COR-L47 (cell line): ENCODE results near the gene TMEM139.
A peak's percentile ranks its signal among the peaks of the same experiment; 100 is the strongest.
"Not testable (repeated sequence)": the region's sequence is repeated elsewhere in the genome, so short reads cannot be mapped to it uniquely, and the experiment has no call there.

Experiments
- DNase-seq: peaks from one replicate; lab custom pipeline; 2025; lab: John Stamatoyannopoulos, UW

TMEM139 gene

DNA sequence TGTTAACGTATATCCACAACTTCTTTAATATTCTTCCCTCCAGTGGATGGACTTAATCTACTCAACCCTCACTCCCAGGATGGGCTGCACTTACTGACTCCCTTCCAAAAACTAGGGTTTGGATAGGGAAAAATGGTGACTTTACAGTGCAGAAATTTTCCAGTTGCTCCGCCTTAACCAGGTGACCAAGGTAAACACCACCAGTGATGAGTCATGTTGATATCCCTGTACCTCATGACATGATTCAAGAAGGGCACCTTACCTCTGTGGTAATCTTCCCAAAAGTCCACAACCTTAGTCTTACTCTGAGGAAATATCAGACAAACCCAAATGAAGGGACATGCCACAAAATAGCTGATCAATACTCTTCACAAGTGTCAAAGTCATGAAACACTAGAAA is 25.0 kb upstream of the TMEM139 start:
- no peak for DNase-seq

- no peak for DNase-seq
Observed at GRCh38 chr7:143261901-143262300, 22.9 kb upstream of the TMEM139 start.

DNA sequence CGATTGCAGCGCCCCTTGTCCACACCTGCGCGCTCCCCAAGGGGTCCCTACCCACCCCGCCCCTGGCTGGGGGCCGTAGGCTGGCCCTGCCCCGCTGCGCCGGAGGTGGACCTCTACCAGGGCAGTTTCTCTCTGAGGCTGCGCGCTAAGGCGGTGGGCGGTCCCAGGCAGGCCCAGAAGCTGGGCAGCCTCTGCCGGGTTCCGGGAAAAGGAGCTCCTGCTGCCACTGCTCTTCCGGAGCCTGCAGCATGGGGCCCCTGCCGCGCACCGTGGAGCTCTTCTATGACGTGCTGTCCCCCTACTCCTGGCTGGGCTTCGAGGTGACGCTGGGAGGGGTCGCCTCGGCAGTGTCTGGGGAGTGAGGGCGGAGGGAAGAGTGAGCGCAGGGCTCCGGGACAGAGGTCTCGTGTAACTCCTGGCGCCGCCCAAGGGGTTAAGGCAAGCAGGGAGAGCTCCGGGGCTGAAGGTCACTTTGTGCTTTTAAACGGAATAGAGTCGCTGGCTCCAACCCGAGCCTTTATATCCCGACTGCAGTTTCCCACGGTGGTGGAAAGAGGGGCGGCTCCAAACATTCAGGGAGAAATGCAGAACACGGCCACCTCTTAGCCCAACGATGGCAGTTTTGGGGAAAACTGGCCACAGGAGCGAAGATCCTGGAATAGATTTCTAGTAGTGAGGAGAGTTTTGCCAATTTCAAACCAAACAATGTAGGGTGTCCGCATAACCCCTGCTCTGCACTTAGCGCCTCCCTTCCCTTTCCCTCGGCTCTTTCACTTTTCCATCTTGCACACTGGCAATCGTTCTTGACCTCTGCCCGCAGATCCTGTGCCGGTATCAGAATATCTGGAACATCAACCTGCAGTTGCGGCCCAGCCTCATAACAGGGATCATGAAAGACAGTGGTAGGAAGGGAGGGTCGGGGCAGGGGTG is 21.2 kb upstream of the TMEM139 start, which contains the start of gene GSTK1:
Gene GSTK1 (plus strand): TSS at position 176 of the 930 bp plus-strand sequence. CDS start 73 bp downstream, at position 249.
- DNase-seq = peak; percentile 61

DNA sequence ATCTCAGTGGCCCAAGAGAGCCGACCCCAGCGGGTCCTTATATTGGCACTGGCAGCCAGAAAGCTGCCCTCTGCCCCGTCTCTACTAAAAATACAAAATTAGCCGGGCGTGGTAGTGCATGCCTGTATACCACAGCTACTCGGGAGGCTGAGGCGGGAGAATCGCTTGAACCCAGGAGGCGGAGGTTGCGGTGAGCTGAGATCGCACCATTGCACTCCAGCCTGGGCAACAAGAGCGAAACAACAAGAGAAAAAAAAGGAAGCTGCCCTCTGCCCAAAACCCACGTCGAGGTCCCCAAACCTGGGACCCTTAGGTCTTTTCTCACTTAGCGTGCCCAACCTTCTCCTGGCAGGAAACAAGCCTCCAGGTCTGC is 20.6 kb upstream of the TMEM139 start:
- DNase-seq = not testable (repeated sequence)

- no peak for DNase-seq
Observed at GRCh38 chr7:143265017-143265693, 19.6 kb upstream of the TMEM139 start.

DNA sequence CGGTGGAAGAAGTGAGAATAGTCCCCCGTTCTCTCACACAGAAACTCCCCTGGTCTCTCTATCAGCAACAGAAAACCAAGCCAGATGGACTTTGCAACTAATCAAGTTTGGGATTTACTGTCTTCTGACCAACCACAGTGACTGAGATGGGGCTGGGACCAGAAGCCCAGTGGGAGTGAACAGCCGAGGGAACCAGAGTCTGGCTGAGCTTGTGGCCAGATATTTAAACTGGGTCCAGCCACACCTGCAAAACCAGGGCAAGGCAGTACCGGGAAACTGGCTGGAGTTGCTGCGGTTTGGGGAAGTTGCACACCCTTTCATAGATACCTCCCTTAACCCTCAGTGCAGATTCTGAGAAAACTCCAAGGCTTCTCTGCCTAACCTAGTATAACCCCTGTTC is 15.5 kb upstream of the TMEM139 start:
- no peak for DNase-seq

GRCh38 chr7:143271240-143271639 is 13.5 kb upstream of the TMEM139 start:
- no peak for DNase-seq

DNA sequence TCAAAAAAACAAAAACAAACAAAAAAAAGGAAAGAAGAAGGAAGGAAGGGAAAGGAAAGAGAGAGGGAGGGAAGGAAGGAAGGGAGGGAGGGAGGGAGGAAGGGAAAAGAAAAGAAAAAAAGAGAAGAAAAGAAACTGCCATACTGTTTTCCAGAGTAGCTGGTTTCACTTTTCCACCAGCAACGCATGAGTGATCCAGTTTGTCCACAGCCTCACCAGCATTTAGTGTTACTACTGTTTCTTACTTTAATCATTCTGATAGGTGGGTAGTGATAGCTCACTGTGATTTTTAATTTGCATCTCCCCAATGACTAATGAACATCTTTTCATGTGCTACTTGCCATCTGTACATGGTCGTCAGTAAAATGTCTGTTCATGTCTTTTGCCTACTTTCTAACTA is 11.9 kb upstream of the TMEM139 start:
- no peak for DNase-seq

GRCh38 chr7:143279186-143280098 is 5.3 kb upstream of the TMEM139 start:
- no peak for DNase-seq

DNA sequence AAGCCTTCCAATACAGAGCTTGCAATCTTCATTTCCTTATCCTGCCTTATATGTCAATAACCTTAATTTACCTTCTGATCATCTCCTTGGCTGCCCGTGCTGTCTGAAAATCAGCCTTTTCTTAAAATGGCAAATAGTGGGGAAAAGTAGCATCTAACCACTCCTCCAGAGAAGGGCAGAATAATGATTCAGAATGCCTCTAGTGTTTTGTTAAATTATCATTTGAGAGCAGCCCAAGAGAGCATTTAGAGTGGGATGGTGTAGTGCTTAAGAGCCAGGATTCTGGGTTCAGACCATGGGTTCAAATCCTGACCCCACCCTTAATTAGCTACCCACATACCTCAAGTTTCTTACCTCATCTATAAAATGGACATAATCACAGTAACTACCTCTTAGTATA is 4.6 kb upstream of the TMEM139 start:
- DNase-seq = no peak

DNA sequence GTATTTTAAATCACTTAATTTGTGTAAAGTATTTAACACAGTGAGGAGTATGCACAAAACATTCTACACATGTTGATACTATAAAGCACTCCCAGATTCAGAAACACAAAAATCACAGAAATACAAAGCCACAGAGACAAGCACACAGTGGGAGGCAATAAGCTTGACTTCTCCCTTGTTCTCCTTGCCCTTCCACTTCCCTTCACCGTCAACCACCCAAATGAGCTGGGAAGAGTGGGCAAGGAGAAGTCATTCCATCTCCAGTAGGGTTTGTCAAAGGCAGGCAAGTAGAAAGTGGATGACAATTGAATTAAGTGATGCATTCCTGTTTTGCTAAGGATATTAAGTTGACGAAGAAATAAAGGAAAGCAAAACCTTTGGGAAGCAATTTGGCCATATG is 4.2 kb upstream of the TMEM139 start:
- no peak for DNase-seq

DNA sequence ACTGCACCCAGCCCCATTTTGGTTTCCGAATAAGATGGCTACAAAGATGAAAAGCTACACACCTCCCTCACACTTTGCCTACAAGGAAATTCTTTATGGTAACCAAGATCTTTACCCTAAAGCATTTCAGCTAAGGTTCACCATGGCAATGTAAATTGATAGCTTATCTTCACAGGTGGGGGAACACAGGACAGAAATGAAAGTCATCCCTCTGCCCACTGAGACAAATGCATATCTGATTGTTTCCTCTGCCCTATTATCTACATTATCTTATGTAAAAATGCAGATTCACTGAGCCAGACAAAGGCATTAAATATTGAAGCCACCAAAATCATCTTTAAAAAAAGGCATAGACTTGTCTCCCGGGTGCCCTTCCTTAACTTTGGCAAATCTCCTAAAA is 3.2 kb upstream of the TMEM139 start:
- DNase-seq = no peak

DNA sequence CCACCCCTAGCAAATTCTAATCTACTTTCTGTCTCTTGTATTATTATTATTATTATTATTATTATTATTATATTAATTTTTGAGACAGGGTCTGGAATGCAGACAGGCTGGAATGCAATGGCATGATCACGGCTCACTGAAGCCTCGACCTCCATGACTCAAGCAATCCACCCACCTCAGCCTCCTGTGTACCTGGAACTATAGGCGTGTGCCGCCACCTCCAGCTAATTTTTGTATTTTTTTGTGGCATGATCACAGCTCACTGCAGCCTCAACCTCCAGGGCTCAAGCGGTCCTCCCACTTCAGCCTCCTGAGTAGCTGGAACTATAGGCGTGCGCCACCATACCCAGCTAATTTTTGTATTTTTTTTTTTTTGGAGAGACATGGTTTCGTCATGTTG is 2.6 kb upstream of the TMEM139 start:
- no peak for DNase-seq

- no peak for DNase-seq
Observed at GRCh38 chr7:143283381-143283780, 1.4 kb upstream of the TMEM139 start.

DNA sequence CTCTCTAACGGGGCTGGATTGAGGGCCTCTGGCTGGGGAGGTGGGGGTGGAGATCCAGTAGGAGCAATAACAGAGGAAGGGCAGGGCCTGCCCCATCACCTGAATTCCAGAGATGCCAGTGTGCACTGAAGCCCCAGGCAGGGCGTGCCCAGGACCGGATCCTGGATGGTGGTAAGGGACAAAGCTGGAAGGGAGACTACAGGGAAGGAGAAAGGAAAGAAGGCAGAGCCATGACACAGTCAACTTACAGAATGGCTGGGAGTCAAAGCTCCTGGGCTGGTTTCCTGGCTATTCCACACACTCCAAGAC is 666 bp downstream of the TMEM139 start:
- DNase-seq = no peak

DNA sequence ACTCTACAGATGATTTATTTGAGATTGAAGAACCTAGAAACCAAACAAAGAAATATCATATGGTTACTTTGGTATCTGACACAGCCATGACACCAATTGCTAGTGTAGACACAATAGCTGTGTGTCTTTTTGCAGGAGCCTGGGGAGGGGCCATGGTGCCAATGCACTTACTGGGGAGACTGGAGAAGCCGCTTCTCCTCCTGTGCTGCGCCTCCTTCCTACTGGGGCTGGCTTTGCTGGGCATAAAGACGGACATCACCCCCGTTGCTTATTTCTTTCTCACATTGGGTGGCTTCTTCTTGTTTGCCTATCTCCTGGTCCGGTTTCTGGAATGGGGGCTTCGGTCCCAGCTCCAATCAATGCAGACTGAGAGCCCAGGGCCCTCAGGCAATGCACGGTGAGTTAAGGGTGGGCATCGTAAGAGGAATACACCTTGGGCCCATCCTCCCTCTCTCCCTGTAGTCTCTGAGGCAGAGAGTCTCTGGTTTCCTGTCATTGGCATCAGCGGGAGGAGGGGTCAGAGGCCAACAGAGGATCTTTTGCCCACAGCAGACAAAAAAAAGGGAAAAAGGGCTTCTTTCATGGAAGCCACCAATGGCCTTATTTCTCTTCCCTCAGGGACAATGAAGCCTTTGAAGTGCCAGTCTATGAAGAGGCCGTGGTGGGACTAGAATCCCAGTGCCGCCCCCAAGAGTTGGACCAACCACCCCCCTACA is 1.2 kb downstream of the TMEM139 start:
- no peak for DNase-seq

DNA sequence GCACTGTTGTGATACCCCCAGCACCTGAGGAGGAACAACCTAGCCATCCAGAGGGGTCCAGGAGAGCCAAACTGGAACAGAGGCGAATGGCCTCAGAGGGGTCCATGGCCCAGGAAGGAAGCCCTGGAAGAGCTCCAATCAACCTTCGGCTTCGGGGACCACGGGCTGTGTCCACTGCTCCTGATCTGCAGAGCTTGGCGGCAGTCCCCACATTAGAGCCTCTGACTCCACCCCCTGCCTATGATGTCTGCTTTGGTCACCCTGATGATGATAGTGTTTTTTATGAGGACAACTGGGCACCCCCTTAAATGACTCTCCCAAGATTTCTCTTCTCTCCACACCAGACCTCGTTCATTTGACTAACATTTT is 1.7 kb downstream of the TMEM139 start:
- DNase-seq = no peak

GRCh38 chr7:143287339-143287934 is 2.7 kb downstream of the TMEM139 start:
- no peak for DNase-seq

DNA sequence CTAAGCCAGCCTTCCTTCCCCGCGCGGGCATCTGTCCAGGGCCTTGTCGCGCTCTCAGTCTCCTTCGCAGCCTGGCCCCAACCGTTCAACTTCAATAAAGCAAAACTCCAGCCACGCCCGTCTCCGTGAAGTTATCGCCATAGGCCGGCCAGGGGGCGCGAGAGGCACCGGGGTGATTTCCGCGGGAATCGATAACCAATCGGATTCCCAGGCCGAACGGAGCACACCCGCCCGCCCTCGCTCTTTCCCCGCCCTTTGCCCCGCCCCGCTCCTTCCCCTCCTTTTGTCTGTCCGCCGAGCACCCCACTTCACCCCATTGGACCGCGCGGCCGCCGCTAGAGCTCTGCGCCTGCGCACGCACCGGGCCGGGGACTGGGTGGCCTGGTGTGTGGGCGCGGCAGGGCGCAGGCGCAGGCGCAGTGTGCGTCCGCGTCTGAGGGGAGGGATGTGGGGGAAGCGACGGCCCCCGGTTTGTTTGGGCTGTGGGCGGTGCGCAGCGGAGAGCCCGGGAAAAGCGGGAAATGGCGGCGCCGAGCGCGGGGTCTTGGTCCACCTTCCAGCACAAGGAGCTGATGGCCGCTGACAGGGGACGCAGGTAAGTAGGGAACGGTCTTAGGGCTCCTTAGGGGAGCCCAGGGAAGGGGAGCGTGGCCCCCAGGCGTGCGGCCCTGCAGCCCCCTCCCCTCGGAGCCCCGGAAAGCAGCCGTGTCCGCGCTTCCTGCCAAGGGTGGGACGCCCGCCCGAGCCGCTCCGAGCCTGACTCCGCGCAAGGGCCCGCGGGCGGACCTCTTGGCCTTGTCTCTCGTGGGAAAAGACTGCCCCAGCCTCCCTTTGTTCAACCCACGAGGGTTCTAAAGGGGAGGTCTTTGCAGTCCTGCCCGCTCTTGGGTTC is 3.4 kb downstream of the TMEM139 start, which contains the start of gene CASP2:
Gene CASP2 (plus strand): TSS at position 417 of the 892 bp plus-strand sequence. CDS start 105 bp downstream, at position 522.
- peak; percentile 92 for DNase-seq

- no peak for DNase-seq
Observed at GRCh38 chr7:143288836-143289235, 4.1 kb downstream of the TMEM139 start.
